Eye (tissue), 1 donor: Measurements from ENCODE around the gene MED12L.

Source experiments
- DNase-seq: peaks from one replicate; pipeline ENCODE4 v3.0.0-alpha.2; 2015

Gene MED12L

GRCh38 chr3:151182349-151183079, 97.0 kb downstream of the MED12L start:
- DNase-seq: no peak

DNA sequence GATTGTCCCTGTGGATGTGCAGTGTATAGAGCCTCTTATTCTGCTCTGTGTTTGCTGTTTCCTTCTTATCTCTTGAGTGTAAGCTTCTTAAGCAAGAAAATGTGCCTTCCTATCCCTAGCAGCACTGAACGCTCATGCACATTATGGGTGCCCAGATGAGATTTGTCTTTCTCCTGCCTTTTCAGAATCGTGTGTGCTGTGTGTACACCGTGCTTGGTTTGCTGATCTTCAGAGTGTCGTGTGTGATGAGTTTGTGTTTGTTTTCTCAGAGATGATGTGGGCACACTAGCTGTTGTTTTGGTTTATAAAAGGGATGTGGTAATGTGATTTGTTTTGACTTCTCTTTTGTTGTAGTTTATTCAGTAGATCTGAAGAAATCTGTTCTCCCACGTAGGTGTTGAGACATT, 97.8 kb downstream of the MED12L start:
- no peak for DNase-seq

- DNase-seq: no peak
Measured at GRCh38 chr3:151191095-151191494, 105.6 kb downstream of the MED12L start.

DNA sequence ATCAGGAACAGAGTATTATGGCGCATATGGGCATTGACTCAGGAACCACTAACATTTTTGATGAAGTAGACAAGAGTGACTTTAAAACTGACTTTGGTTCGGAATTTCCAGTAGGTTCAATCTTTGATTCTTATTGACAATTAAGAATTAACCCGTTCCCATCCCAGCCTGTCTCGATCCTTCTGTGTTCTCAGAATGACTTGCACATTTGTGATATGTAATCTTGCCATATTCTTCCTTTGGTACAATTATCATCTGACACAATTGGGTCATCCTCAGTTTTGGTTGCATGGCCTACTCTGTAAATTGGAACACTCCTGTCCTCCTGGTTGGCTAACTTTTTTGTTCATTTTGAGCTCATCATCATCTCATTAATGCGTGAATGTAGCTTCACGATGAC, 107.1 kb downstream of the MED12L start:
- DNase-seq: no peak

DNA sequence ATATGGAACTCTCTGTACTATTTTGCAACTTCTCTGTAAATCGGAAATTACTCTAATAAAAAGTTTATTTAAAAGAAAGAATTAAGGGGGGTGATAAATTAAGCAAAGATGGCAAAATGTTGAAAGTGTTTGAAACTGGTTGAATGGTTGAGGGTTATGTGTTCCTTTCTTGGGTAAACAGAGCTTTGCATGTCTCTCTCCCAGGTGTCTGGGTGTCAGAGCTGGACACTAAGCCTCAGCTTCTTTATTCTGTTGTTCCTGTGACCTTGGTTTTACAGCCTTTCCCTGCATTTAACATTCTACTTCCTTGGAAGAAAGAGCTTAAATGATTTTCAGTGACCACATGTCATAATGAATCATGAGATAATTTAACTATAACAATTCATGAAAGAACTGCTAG, 110.4 kb downstream of the MED12L start:
- DNase-seq: no peak

DNA sequence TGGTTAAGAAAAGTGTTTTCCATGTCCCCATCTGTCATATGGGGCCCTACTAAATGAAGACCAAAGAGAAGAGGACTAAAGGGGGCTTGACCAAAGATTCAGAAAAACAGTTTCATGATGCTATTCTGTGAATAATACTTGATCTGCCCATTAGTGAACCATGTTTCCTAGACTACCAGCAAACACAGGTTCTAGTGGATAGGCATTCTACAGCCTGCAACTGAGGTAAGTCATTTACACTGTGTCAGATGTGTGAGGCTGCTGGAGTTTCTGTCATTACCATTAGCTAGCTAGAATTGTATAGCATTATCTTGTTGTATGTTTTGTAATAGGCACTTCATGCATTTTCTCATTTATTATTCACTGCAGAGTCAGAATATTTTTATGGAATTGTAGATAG, 111.0 kb downstream of the MED12L start:
- no peak for DNase-seq

GRCh38 chr3:151197228-151197627, 111.8 kb downstream of the MED12L start:
- DNase-seq: no peak

DNA sequence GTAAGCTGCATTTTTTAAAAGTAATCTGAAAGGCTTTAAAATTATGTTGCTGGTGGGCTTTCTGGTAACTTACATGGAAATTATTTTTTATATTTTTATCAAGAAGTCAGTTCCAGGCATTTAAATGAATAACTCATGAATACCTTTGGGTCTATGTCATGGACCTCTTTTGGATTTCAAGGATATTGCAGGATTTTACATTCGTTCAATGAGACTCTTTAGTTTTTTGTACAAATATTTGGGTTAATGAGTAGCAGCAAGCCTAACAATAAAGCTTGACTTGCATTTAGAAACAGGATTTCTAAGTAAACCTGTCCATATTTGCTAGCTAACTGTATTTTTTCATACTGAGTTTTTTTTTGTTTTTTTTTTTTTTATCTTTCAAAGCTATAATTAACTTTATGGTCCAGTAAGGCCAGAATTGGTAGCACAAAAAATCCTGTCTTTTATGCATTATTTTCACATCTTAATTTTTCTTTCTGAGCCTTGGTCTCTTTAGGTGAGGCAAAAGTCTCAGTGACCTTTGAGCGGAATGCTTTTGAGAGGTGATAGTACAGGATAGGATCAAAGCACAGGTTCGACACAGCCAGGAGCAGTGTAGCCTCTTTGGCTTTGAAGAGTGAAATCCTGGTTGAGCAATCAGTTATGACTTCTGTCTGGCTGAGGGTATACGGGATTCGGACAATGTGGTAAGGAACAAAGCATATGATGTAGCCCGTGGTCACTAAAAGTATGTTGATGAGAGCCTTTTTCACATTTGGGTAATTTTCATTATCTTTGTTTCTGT, 112.7 kb downstream of the MED12L start:
- DNase-seq: no peak

- no peak for DNase-seq
Measured at GRCh38 chr3:151198849-151199248, 113.4 kb downstream of the MED12L start.

DNA sequence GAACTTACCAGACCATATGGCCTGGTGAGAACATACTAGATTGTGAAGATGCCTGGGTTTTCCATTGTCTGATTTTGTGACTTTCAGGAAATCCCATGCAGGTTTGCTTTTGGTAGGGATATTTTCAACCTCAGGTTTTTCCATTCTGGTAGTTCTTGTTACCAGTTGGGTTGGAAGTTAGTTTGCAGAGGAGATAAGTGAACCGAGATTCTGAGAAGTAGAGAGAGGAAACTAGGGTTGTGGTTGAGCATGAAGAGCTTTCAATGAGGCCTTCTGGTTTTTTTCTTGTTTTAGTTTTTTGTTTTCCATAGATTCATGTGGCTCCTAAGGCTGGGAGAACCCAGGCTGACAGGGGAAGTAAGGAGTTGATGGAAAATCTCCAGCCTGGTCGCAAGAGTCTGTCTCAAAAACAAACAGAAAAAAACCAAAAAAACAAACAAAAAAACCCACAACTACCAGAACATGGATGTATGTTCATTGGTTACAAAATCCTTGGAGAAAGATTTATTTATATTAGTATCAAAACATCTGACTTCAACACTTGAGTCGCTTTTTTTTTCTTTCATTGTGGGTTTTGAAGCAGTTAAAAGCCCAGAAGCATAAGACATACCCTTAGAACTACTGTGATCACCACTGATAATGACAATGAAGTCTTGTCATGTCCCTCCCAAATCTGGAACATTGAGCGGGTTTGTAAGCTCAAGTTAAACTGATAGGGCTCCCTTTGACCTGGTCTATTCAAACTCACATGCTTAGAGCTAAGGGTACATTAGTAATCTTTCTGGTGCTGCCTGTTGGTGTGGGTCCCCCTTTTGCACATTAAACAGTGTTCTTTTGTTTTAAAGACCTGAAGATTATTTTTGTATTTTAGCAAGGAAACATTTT, 114.3 kb downstream of the MED12L start:
- no peak for DNase-seq

DNA sequence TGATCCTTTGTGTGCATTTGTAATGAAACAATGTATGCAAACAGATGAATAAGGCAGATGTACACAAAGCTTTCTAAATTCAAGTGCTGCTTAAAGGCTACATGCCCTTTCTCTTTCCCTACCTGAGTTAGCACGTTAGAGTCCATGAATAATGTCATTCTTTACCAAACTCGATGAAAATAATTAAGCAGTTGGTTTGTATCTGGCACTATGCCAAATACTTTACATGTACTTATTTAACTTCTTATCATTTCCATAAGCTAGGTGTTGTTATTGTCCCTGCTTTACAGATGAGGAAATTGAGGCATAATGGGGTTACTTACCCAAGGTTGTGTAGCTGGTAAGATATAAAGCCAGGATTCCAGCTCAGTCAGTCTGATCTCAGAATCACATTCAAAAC, 115.1 kb downstream of the MED12L start:
- DNase-seq: no peak

- no peak for DNase-seq
Measured at GRCh38 chr3:151201051-151201730, 115.7 kb downstream of the MED12L start.

DNA sequence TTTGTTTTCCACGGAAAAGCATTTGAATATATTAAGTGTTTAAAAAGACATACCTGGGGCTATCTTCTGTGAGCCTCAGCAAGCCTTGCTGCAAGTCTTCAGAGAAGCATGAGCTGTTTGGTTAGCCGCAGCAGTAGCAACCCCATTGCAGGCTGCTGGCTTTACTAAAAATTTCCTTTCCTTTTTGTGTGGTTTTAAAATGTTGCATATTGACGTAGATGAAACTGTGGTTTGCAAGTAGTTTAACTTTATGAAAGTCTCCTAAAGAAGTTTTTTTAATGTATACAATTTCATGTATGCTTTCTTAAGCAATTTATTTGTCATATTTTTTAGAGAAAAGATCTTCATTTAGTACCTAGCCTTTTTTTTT, 117.6 kb downstream of the MED12L start, which contains the start of gene GPR171:
Gene GPR171, minus strand, starts transcription at position 166 of the 370 bp plus-strand sequence. CDS start 3,830 bp downstream, outside the sequence.
- DNase-seq: no peak

DNA sequence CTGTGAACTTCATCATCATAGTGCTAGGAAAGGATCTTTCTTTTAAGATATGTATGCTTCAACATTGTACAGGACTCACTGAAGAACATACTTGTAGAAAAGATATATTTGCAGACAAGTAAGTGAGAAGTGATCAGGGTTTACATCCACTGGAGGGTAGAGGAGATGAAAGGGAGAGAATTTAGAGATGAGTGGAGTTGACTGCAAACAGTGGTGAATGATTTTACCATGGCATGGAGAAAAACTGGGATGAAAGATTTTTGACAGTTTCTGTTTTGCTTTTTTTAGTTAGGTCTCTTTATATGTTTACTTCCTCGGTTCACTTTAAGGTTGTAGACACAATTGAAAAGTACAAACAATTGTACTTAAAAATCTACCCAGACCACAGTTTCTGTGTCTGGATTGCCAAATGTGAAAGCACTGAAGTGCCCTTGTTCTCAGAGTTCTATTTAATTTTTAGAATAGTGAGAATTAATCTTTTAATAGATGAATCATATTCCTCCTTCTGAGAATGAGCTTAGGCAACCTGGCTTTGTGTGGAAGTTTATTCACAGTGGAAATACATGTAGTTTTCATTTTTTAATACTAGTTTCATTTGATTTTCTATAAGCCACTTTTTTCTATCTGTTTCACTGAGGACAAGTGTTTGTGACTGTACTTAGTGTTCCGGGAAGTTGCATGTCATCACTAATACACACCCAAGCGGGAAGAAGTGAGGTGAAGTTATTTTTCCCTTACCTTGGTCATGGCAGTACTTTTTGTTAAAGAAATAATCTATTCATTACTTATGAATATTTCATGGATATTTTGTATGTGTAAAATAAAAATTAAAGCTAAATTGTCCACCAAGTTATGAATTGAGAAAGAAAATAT, 119.3 kb downstream of the MED12L start:
- no peak for DNase-seq

GRCh38 chr3:151205482-151205881, 120.0 kb downstream of the MED12L start:
- DNase-seq: no peak

GRCh38 chr3:151206201-151206600, 120.7 kb downstream of the MED12L start:
- DNase-seq: no peak

- DNase-seq: no peak
Measured at GRCh38 chr3:151209654-151210053, 124.2 kb downstream of the MED12L start.

- no peak for DNase-seq
Measured at GRCh38 chr3:151210676-151211381, 125.4 kb downstream of the MED12L start.

DNA sequence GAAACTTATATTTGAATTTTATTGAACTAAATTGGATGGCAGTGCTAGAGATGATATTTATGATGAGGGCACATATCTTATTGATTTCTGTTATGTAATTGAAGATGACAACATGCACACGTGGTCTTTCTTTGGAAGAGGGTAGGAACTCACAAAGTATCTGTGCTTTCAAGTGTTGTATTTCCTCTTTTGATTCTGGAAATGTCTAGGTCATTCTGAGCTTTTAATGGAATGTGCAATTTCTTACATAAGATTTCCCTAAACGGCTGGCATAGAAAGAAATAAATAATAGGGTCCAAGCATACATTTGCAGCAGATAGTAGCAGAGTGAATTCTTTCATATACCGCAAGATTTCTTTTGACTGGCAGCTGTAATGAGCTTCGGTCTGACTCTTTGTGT, 127.7 kb downstream of the MED12L start:
- DNase-seq: no peak

- no peak for DNase-seq
Measured at GRCh38 chr3:151213881-151214280, 128.4 kb downstream of the MED12L start.

DNA sequence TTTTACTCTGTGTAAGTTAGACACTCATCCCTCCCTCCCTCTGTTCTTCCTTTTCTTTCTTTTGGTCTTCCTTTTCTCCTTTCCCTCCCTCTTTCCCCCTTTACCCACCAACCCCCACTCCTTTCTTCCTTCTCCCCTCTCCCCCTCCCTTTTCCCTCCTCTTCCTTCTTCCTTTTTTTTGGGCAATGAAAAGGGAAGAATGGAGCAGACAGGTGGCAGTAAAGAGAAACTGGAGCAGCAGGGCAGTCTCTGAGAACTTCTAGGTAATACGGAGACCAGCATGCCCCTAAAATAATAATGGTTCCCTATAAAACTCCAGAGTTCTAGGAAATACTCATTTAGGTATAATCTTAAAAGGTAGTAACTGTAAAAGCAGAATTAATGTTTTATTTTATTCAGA, 129.0 kb downstream of the MED12L start:
- no peak for DNase-seq
